AG09319 (cell line): ENCODE measurements around the gene ORC1.

Experiments used
- DNase-seq: peaks from one replicate; pipeline ENCODE4 v3.0.0-alpha.2; 2010; ENCODE audit warnings: low read depth; ENCODE audit errors: extremely low read depth
- CTCF ChIP-seq: IDR thresholded peaks from 2 replicates; pipeline ENCODE4 v1.5.1; 2011; ENCODE audit warnings: low read depth, mild to moderate bottlenecking, inconsistent platforms, low read length, moderate library complexity

ORC1 gene

GRCh38 chr1:52427152-52427551 lies 22.9 kb upstream of the ORC1 start:
- DNase-seq = no peak
- no peak for TF ChIP-seq CTCF

GRCh38 chr1:52426371-52426770 lies 22.1 kb upstream of the ORC1 start:
- no peak for TF ChIP-seq CTCF
- DNase-seq = no peak

- DNase-seq = no peak
- no peak for TF ChIP-seq CTCF
Measured at GRCh38 chr1:52424813-52425212, 20.6 kb upstream of the ORC1 start.

GRCh38 chr1:52424231-52424636 lies 20.0 kb upstream of the ORC1 start:
- TF ChIP-seq CTCF = no peak
- no peak for DNase-seq

- TF ChIP-seq CTCF = no peak
- DNase-seq = no peak
Measured at GRCh38 chr1:52423771-52424170, 19.5 kb upstream of the ORC1 start.

- DNase-seq = no peak
- no peak for TF ChIP-seq CTCF
Measured at GRCh38 chr1:52423055-52423454, 18.8 kb upstream of the ORC1 start.

- no peak for DNase-seq
- no peak for TF ChIP-seq CTCF
Measured at GRCh38 chr1:52420713-52421112, 16.5 kb upstream of the ORC1 start.
